Inflammatory macrophage treated with lipopolysaccharide for 1 hour (primary cell): ENCODE results near the gene RGL4.

Source experiments
- DNase-seq, 2 donors: peaks; one replicate each; pipeline ENCODE4 v3.0.0-alpha.2; 2020 to 2022

RGL4 gene

GRCh38 chr22:23744485-23744884 lies 53.7 kb downstream of the RGL4 start:
- DNase-seq, result no peak

- DNase-seq, result no peak
Measured at GRCh38 chr22:23745791-23746190, 55.0 kb downstream of the RGL4 start.
